Spleen (tissue), 11 donors: ENCODE measurements around the gene PACSIN3. TPM values are rescaled to one million over a fixed set of nuclear protein-coding genes. Genes with fewer than 3 reads are reported as not detected.
A peak's percentile ranks its signal among the peaks of the same experiment; 100 is the strongest.

ENCODE experiments used
- DNase-seq: peaks from one replicate; pipeline ENCODE4 v3.0.0-alpha.2; 2020
- H3K27ac ChIP-seq, 8 donors: fragments of 200-600 bp; sonication (generic) in 7 of 8; 1 replicate in 4 of 8; 2 replicates in 4 of 8; pipeline versions ENCODE4 v1.5.0 to v1.8.0; 2016 to 2021; ENCODE audit warnings: inconsistent platforms in 4 of 8, mild to moderate bottlenecking in 4 of 8, moderate library complexity in 1 of 8
- H3K27me3 ChIP-seq, 7 donors: fragments of 200-600 bp; sonication (generic) in 6 of 7; replicated peaks in 1 of 7; 1 replicate in 4 of 7; 2 replicates in 3 of 7; pipeline versions ENCODE4 v1.5.0 to v1.8.0; 2016 to 2021; ENCODE audit warnings: inconsistent platforms in 3 of 7, mild to moderate bottlenecking in 1 of 7
- H3K36me3 ChIP-seq, 6 donors: fragments of 200-600 bp; sonication (generic) in 5 of 6; 1 replicate in 4 of 6; 2 replicates in 2 of 6; pipeline versions ENCODE4 v1.5.0 to v1.8.0; 2016 to 2021; ENCODE audit warnings: inconsistent platforms in 2 of 6
- H3K4me1 ChIP-seq, 6 donors: fragments of 200-600 bp; sonication (generic) in 5 of 6; 1 replicate in 3 of 6; 2 replicates in 3 of 6; pipeline versions ENCODE4 v1.5.0 to v1.8.0; 2016 to 2021; ENCODE audit warnings: inconsistent platforms in 3 of 6
- H3K4me3 ChIP-seq, 8 donors: fragments of 200-600 bp; sonication (generic) in 7 of 8; 1 replicate in 4 of 8; 2 replicates in 4 of 8; pipeline versions ENCODE4 v1.5.0 to v1.8.0; 2016 to 2021; ENCODE audit warnings: inconsistent platforms in 4 of 8, mild to moderate bottlenecking in 4 of 8, moderate library complexity in 2 of 8
- H3K9me3 ChIP-seq, 8 donors: fragments of 200-600 bp; sonication (generic) in 7 of 8; 1 replicate in 4 of 8; 2 replicates in 4 of 8; pipeline versions ENCODE4 v1.5.0 to v1.8.0; 2016 to 2021; ENCODE audit warnings: inconsistent platforms in 4 of 8
- CTCF ChIP-seq, 11 experiments: fragments of 200-600 bp in 7 of 11; fragments of 450-650 bp in 4 of 11; sonication (generic) in 4 of 11; IDR thresholded peaks in 8 of 11; conservative IDR thresholded peaks in 3 of 11; 1 replicate in 7 of 11; 2 replicates in 4 of 11; pipeline versions ENCODE4 v1.4.0 to v1.8.0; 2016 to 2021; ENCODE audit warnings: antibody characterized with exemption in 11 of 11, inconsistent platforms in 4 of 11, mild to moderate bottlenecking in 1 of 11
- POLR2A ChIP-seq, 3 donors: fragments of 450-650 bp; IDR thresholded peaks; one replicate each; pipeline ENCODE4 v1.5.1; 2017; ENCODE audit warnings: antibody characterized with exemption in 3 of 3, mild to moderate bottlenecking in 1 of 3
- POLR2AphosphoS5 ChIP-seq, 3 donors: sonication (generic); formaldehyde crosslinking; IDR thresholded peaks; one replicate each; pipeline ENCODE4 v1.5.1; 2017; ENCODE audit warnings: antibody characterized with exemption in 3 of 3
- WGBS, 5 donors: extraction: QIAGEN DNeasy Blood & Tissue Kit in 3 of 5; methylation state at CpG; one replicate each; pipeline versions ENCODE4 v1.1.5 to v1.1.7; 2013 to 2018; 5-methylcytosine and 5-hydroxymethylcytosine counted together
- intact Hi-C: fragments of 100-400 bp; cut with DNase I; formaldehyde crosslinking; loops from one replicate; pipeline ENCODE4 v1.15.0; 2023; ENCODE audit warnings: low total_unique reads
- polyA plus RNA-seq, 3 donors: library from polyadenylated mRNA; stranded (reverse); fragments of 200-250 nt; gene quantifications; one replicate each; pipeline ENCODE4 v1.2.1, GENCODE V29; 2013
- total RNA-seq, 7 donors: library from RNA; depleted of rRNA in 3 of 7; stranded (reverse); fragments of >200 nt in 3 of 7; fragmentation: NEBNext Ultra II Directional in 4 of 7; extraction: Animal tissue kit (Norgen Biotek cat#: 25700) in 4 of 7; gene quantifications; one replicate each; pipeline versions ENCODE4 v1.1.0 to v1.2.1, GENCODE V29; 2016 to 2021
- donor health status: healthy with polysubstance abuse.
- donor health status: DM: no; HTN: no; CAD: no; lungs with moderate emphysema.
- donor health status: DM: no; HTN: no; CAD: no.
- donor health status: Bipolar disorder and iron deficiency.
- donor health status: healthy.
- donor health status: DM: no; HTN: no; CAD: no.
- donor health status: DM: yes; HTN: yes; CAD: no.

PACSIN3 gene
- total and polyA plus RNA-seq, 10 donors = 1.2 to 13.0 (median 3.1) TPM

DNA sequence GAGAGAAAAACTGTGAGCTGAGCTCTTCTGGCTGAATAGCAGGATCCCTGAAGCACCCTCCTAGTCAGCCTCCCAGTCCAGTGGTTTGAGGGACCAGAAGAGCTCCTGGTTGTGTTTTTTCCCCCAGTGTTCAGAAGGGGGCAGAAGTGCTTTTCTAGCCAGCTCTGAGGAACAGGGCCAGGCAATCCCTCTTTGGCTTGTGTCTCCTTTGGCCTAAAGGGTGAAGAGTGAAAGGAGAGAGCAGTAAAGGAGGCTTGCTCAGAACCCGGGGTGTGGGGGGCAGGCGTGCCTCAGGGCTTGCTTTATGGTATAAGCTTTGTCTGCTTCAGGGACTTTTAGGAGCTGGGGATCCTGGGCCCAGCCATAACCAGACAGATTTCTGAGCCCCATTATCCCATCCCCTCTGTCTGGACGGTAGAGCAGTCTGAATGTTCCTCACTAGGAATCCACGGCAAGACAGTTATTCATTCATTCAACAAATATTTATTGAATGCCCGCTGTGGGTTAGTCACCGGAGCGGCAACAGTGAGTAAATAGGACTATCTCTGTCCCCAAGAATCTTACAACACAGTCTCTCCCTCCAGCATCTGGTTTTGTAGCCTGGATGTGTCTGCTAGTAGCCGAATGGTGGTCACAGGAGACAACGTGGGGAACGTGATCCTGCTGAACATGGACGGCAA lies 47.9 kb upstream of the PACSIN3 start:
- no peak overlapping the region for H3K4me3 ChIP-seq
- intact Hi-C loops = no loop called here
- H3K27ac ChIP-seq = no peak overlapping the region
- no peaks in the 10 kb centered on the region for H3K9me3 ChIP-seq
- no peaks in the 10 kb centered on the region for H3K27me3 ChIP-seq
- no peak for DNase-seq
- TF ChIP-seq CTCF (IDR thresholded peaks at IDR 0.05 in 8 of 11, conservative IDR thresholded peaks at IDR 0.05 in 3 of 11) = no peak
- no peak for TF ChIP-seq POLR2AphosphoS5 (IDR thresholded peaks at IDR 0.05)
- no peak for TF ChIP-seq POLR2A (IDR thresholded peaks at IDR 0.05)
- peaks cover 0 to 88% (median 21%) of the 10 kb centered on the region in 6 donors for H3K36me3 ChIP-seq
- 72 to 89% (median 82%) methylated on average over 11 of the region's 11 CpGs for WGBS, 5 donors
- no peaks in the 10 kb centered on the region for H3K4me1 ChIP-seq

GRCh38 chr11:47233051-47233450 lies 46.8 kb upstream of the PACSIN3 start:
- H3K27ac ChIP-seq = no peak overlapping the region
- peaks cover 0 to 88% (median 12%) of the 10 kb centered on the region in 6 donors for H3K36me3 ChIP-seq
- no peak overlapping the region for H3K4me3 ChIP-seq
- no peaks in the 10 kb centered on the region for H3K4me1 ChIP-seq
- DNase-seq = no peak
- no peaks in the 10 kb centered on the region for H3K9me3 ChIP-seq
- TF ChIP-seq CTCF (IDR thresholded peaks at IDR 0.05 in 8 of 11, conservative IDR thresholded peaks at IDR 0.05 in 3 of 11) (no peak), POLR2AphosphoS5 (IDR thresholded peaks at IDR 0.05) (no peak), POLR2A (IDR thresholded peaks at IDR 0.05) (no peak)
- intact Hi-C loops = no loop called here
- 90 to 98% (median 96%) methylated on average over 4 of the region's 4 CpGs for WGBS, 5 donors
- H3K27me3 ChIP-seq = no peaks in the 10 kb centered on the region

- H3K9me3 ChIP-seq = no peaks in the 10 kb centered on the region
- H3K36me3 ChIP-seq = peaks cover 0 to 87% (median 5%) of the 10 kb centered on the region in 6 donors
- no peaks in the 10 kb centered on the region for H3K27me3 ChIP-seq
- H3K27ac ChIP-seq = no peak overlapping the region
- intact Hi-C loops = no loop called here
- H3K4me3 ChIP-seq = no peak overlapping the region
- peaks cover 0 to 25% (median 6%) of the 10 kb centered on the region in 6 donors for H3K4me1 ChIP-seq
- 93 to 96% (median 94%) methylated on average over 8 of the region's 8 CpGs for WGBS, 5 donors
- TF ChIP-seq CTCF (IDR thresholded peaks at IDR 0.05 in 8 of 11, conservative IDR thresholded peaks at IDR 0.05 in 3 of 11) (no peak), POLR2AphosphoS5 (IDR thresholded peaks at IDR 0.05) (no peak), POLR2A (IDR thresholded peaks at IDR 0.05) (no peak)
- DNase-seq = no peak
Observed at GRCh38 chr11:47229161-47229560, 42.9 kb upstream of the PACSIN3 start.

DNA sequence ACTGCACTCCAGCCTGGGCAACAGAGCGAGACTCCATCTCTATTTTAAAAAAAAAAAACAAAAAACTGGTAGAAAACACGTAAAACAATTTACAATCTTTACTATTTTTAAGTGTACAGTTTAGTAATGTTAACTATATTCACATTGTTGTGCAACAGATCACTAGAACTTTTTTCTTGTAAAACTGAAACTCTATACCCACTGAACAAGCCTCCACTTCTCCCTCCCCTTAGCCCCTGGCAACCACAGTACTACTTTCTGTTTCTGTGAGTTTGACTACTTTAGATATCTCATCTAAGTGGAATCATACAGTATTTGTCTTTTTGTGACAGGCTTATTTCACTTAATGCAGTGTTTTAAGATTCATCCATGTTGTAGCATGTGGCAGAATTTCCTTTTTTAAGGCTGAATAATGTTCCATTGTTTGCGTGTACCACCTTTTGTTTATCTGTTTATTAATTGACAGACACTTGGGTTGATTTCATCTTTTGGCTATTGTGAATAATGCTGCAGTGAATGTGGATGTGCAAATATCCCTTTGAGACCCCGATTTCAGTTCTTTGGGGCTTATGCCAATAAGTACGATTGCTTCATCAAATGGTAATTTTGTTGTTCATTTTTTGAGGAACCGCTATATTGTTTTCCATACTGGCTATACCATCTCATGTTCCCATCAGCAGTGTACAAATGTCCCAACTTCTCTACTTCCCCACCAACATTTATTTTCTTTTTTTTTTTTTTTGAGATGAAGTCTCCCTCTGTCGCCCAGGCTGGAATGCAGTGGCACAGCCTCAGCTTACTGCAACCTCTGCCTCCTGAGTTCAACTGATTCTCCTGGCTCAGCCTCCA lies 39.5 kb upstream of the PACSIN3 start:
- DNase-seq = no peak
- WGBS, 5 donors = 79 to 90% (median 85%) methylated on average over 7 of the region's 7 CpGs
- Histone ChIP-seq H3K27ac (peak overlapping the region in 6 of 8 donors; percentile 0 to 73 (median 53)), H3K4me3 (no peak overlapping the region), H3K4me1 (peaks cover 0 to 31% (median 7%) of the 10 kb centered on the region in 6 donors), H3K9me3 (no peaks in the 10 kb centered on the region), H3K27me3 (no peaks in the 10 kb centered on the region), H3K36me3 (peaks cover 0 to 95% (median 18%) of the 10 kb centered on the region in 6 donors)
- TF ChIP-seq POLR2A (IDR thresholded peaks at IDR 0.05) = no peak
- no peak for TF ChIP-seq CTCF (IDR thresholded peaks at IDR 0.05 in 8 of 11, conservative IDR thresholded peaks at IDR 0.05 in 3 of 11)
- no peak for TF ChIP-seq POLR2AphosphoS5 (IDR thresholded peaks at IDR 0.05)
- intact Hi-C loops = no loop called here
